GM18517 (cell line): ENCODE results near the gene MAP3K15.
"Not testable (repeated sequence)": the region's sequence is repeated elsewhere in the genome, so short reads cannot be mapped to it uniquely, and the experiment has no call there.

Experiments used
- ATAC-seq: cut with Tn5 transposase; IDR thresholded peaks from one replicate; pipeline ENCODE4 v1.9.1; 2021; ENCODE audit warnings: mild to moderate bottlenecking, moderate library complexity; ENCODE audit not compliant: unreplicated experiment

The MAP3K15 gene

DNA sequence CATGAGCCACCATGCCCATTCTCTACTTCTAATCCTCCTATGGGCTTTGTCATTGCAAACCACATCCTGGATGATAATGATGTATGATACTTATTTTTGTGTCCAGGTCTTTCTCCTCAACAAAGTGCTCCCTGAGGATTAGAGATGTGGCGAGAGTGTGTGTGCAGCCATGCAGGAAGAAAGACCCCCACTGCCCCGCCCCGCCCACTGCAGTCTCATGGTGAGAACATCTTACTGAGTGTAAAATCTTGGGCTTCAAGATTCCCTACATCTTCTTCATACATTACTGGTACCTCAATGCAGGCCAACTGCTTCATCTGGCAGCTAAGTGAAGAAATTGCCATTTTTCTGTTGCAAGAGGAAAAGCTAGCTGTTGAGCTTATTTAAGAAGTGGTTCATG is 25.9 kb upstream of the MAP3K15 start:
- no peak for ATAC-seq

- no peak for ATAC-seq
Observed at GRCh38 chrX:19540076-19540475, 24.8 kb upstream of the MAP3K15 start.

DNA sequence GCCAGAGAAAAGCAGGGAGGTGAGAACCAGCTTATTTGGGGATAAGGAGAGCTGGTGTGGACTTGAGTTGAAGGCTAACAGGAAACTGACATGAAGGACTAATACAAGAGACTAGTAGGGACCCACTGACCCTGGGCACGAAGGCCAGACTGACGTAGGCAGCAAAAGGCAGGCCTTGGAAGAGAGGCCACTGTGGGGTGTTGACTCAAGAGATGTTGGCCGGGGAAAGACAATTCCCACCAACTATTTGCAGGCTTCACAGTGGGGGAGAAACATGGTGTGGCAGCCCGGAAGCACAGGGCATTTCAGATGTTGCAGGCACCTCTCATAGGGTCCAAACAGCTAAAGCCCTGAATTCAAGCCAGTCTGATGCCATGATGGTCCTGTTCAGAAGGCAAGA is 24.4 kb upstream of the MAP3K15 start:
- ATAC-seq, result no peak

DNA sequence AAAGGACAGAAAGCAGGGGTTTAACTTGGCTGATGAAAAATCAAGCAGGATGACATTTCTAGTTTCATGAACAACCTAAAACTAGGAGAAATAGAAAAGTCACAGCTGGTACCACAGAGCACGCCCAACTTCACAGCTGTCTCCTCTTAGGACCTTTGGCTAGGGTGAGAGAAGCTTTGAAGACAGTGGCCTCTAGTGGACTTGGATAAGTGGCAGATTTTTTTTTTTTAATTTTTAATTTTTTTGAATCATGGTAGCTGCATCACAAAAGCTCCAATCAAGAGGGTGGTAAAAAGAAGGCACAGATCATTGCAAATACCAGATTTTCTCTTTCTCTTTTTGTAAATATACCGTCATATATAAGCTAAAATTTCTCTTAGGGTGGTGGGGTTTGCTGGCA is 20.2 kb upstream of the MAP3K15 start:
- no peak for ATAC-seq

DNA sequence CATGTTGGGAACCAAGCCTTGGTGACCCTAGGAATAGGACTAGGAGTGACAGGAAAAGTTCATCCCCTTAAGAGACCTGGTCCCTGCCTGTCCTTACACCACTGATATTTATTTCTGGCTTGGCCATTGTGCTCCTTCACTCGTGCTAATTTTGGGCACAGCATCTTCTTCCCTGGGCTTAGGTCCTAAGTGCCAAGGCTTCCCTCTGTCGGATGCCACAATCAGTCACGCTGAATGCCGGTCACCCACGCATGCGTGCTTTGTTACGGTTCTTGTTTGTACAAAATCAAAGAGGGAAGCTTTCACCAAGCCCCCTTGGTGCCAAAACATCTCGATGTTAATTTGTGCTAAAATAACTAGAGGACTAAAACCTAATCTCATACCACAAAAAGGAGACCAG is 17.4 kb upstream of the MAP3K15 start:
- ATAC-seq, result no peak

GRCh38 chrX:19517965-19518364 is 2.7 kb upstream of the MAP3K15 start:
- no peak for ATAC-seq

DNA sequence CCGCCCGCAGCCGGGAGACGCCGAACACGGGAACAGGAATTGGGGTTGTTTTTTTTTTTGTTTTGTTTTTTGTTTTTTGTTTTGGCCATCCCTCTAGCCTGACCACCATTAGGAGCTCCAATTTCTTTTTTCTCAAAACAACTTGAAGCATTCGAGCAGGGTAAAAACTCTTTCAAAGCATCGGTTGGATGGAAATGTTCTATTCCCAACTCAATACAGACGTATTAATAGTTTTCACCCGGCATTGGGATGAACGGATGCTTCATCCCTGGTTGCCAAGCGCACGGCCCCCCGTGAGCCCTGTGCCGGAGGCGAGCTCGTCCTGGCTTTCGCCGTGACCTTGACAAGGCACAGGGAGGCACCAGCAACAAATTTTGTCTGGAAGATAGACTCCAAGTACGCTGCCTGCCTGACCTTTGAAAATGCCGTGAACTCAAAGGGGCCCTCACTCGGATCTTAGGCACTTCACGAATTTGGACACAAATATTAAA is 352 bp upstream of the MAP3K15 start:
- no peak for ATAC-seq

DNA sequence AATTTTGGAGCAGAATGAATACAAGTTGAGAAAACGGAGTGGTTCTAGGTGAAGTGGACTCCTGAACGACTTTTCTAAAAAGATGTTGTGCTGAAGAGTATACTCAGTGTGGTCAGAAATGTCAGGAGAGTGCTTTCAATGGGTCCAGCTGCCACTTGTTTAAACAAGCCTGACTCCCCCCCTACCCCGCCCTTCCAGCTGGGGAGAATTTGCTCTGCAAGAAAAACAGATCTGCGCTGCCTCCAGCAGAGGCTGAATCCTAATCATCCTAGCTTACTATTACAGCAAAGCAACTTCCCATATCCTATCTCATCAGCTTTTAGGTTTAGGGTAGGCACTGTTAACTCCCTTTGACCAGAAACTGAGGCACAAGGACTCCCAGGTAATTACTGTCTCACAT is 1.9 kb downstream of the MAP3K15 start:
- no peak for ATAC-seq

- no peak for ATAC-seq
Observed at GRCh38 chrX:19512961-19513360, 2.3 kb downstream of the MAP3K15 start.

- no peak for ATAC-seq
Observed at GRCh38 chrX:19512359-19512758, 2.9 kb downstream of the MAP3K15 start.

GRCh38 chrX:19511796-19512195 is 3.5 kb downstream of the MAP3K15 start:
- ATAC-seq, result not testable (repeated sequence)

DNA sequence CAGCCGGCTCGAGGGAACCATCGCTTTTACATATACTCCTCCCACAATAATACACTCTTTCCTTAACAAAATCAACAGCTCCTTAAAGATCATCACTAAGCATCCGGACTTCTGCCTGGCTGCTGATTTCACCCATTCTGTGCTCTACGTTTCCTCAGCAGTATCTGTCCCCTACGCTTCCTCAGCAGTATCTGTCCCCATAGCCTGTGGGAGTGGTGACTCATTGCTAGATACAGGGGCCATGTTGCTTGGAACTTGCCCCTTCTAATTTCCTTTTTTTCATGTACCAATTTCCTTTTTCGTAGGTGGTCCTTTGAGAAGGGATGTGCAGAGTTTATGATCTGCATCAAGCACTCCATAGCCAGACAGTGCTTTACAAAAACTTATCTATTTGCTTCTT is 18.6 kb downstream of the MAP3K15 start:
- no peak for ATAC-seq

GRCh38 chrX:19487520-19488200 is 27.6 kb downstream of the MAP3K15 start:
- ATAC-seq, result no peak

- ATAC-seq, result no peak
Observed at GRCh38 chrX:19479458-19479857, 35.9 kb downstream of the MAP3K15 start.

GRCh38 chrX:19468383-19468782 is 46.9 kb downstream of the MAP3K15 start:
- ATAC-seq, result not testable (repeated sequence)

DNA sequence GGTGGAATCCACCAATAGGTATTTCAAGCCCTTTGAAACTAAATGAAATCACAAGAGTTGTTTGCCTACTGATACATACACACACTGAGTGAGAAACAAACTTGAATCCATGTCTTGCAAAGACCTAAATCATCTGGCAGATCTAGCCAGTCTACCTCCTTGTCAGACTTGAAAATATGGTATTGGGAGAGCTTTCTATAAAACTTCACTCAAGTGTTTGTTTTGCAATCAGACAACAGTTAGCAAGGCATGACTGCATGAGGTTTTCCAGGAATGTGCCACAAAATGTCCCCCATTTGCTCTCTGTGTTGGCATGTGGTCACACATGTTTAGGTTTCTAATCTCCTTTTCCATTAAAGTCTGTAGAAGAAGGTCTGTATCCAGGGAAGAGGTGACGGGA is 52.4 kb downstream of the MAP3K15 start:
- no peak for ATAC-seq

- no peak for ATAC-seq
Observed at GRCh38 chrX:19462231-19462630, 53.1 kb downstream of the MAP3K15 start.

- no peak for ATAC-seq
Observed at GRCh38 chrX:19457662-19458061, 57.6 kb downstream of the MAP3K15 start.

GRCh38 chrX:19448077-19448476 is 67.2 kb downstream of the MAP3K15 start:
- no peak for ATAC-seq

GRCh38 chrX:19446397-19446796 is 68.9 kb downstream of the MAP3K15 start:
- no peak for ATAC-seq

DNA sequence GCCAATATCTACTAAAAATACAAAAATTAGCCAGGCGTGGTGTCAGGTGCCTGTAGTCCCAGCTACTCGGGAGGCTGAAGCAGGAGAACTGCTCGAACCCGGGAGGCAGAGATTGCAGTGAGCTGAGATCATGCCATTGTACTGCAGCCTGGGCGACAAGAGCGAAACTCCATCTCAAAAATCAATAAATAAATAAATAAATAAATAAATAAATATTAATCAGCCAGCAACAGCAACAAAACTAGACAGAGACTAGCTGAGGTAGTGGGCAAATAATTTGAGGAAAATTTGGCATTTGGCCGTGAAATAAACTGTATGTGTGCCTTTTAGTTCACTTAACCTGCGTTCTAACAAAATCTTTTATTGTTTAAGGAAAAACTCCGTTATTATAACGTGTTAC is 69.5 kb downstream of the MAP3K15 start:
- ATAC-seq, result not testable (repeated sequence)

- ATAC-seq, result no peak
Observed at GRCh38 chrX:19443869-19444526, 71.3 kb downstream of the MAP3K15 start.

DNA sequence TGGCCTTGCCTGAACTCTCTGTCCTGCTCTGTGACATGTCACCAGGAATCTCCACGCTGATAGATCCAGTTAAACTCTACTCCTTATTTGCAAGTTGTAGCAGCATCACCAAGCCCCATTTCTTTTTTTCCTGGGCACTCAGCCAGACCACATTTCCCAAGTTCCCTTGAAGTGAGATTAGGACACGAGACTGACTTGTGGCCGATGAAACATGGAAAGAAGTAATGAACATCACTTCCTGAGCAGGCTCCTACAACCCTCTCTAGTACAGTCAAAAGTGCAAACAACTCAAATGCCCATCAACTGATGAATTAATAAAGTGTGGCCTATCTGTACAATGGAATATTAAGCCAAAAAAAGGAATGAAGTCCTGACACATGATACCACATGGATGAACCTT is 74.6 kb downstream of the MAP3K15 start:
- no peak for ATAC-seq
